ENCODE results near the gene MPDU1. TPM values are rescaled to one million over a fixed set of nuclear protein-coding genes. Genes with fewer than 3 reads are reported as not detected.

MPDU1 gene
- total RNA-seq, 4 donors from 2014 or later: 26.0 to 50.4 (median 31.5) TPM

- DNase-seq (ENCODE audit: extremely low spot score): no peak
- WGBS: 19% methylated on average over 5 of the region's 5 CpGs
- TF ChIP-seq POLR2A (IDR thresholded peaks at IDR 0.05; ENCODE audit: low read depth) (no peak), CTCF (IDR thresholded peaks at IDR 0.05) (peak; percentile 23 to 45 (median 40)), POLR2AphosphoS5 (IDR thresholded peaks at IDR 0.05) (peak in 1 of 2 donors; percentile 20)
- no peaks in the 10 kb centered on the region for H3K27me3 ChIP-seq
- H3K9me3 ChIP-seq: no peaks in the 10 kb centered on the region
- no peak overlapping the region for H3K27ac ChIP-seq (replicated peaks in 1 of 4)
- intact Hi-C loops (cut with DNase I): no loop called here
- no peak overlapping the region for H3K4me3 ChIP-seq
- H3K4me1 ChIP-seq: peaks cover 0 to 4% (median 0%) of the 10 kb centered on the region in 4 donors
- no peaks in the 10 kb centered on the region for H3K36me3 ChIP-seq
Measured at GRCh38 chr17:7634384-7634783, 50.7 kb downstream of the MPDU1 start.

GRCh38 chr17:7636163-7636562 lies 52.5 kb downstream of the MPDU1 start:
- H3K9me3 ChIP-seq: no peaks in the 10 kb centered on the region
- DNase-seq (ENCODE audit: extremely low spot score): no peak
- 73% methylated on average over 5 of the region's 5 CpGs for WGBS
- TF ChIP-seq EP300 (IDR thresholded peaks at IDR 0.05) (no peak), POLR2AphosphoS5 (IDR thresholded peaks at IDR 0.05) (no peak), CTCF (IDR thresholded peaks at IDR 0.05) (no peak), POLR2A (IDR thresholded peaks at IDR 0.05; ENCODE audit: low read depth) (no peak)
- no peaks in the 10 kb centered on the region for H3K27me3 ChIP-seq
- H3K27ac ChIP-seq (replicated peaks in 1 of 4): no peak overlapping the region
- no peak overlapping the region for H3K4me3 ChIP-seq
- peaks cover 0 to 4% (median 0%) of the 10 kb centered on the region in 4 donors for H3K4me1 ChIP-seq
- intact Hi-C loops (cut with DNase I): no loop called here
- no peaks in the 10 kb centered on the region for H3K36me3 ChIP-seq

Small RNAs within 50 kb of the gene (small RNA-seq; reads per million reads assigned to genes)
- gene CD68: 0 reads per million in 3 donors
- 0 reads per million in 3 donors for gene RF00019
- 0 reads per million in 3 donors for gene SNORA48
- gene SNORD10: 0 reads per million in 3 donors

Other genes starting within 250 kb of the MPDU1 start
- gene ACAP1, start 247.3 kb upstream of the MPDU1 start, total RNA-seq: 10 to 100 TPM in 1 of 4 donors, 1 to 10 TPM in 3; 2.1 to 11.4 (median 4.6) TPM
- 10 to 100 TPM in 2 of 4 donors, 1 to 10 TPM in 2; 9.1 to 18.2 (median 13.3) TPM for gene KCTD11, start 231.7 kb upstream of the MPDU1 start, total RNA-seq
- gene TMEM95, start 228.7 kb upstream of the MPDU1 start, total RNA-seq: under 1 TPM in 1 of 4 donors, not detected in 3; 0.42 TPM
- gene TNK1, start 202.8 kb upstream of the MPDU1 start, total RNA-seq: 1 to 10 TPM; 2.9 to 7.5 (median 5.6) TPM
- 10 to 100 TPM; 17.7 to 39.9 (median 24.3) TPM for gene PLSCR3, start 189.3 kb upstream of the MPDU1 start, total RNA-seq
- gene TMEM256, start 179.8 kb upstream of the MPDU1 start, total RNA-seq: 100 to 1,000 TPM in 1 of 4 donors, 10 to 100 TPM in 3; 59.6 to 121 (median 74.7) TPM
- gene NLGN2, start 176.0 kb upstream of the MPDU1 start, total RNA-seq: 10 to 100 TPM; 12.0 to 30.2 (median 19.0) TPM
- not detected for gene SPEM1, start 163.5 kb upstream of the MPDU1 start, total RNA-seq
- not detected for gene SPEM2, start 158.2 kb upstream of the MPDU1 start, total RNA-seq
- gene SPEM3, start 155.0 kb upstream of the MPDU1 start, total RNA-seq: not detected
- 1 to 10 TPM; 1.2 to 6.1 (median 3.5) TPM for gene TMEM102, start 148.4 kb upstream of the MPDU1 start, total RNA-seq
- gene FGF11, start 144.3 kb upstream of the MPDU1 start, total RNA-seq: 1 to 10 TPM in 2 of 4 donors, under 1 TPM in 1, not detected in 1; 0.50 to 1.9 (median 1.3) TPM
- gene CHRNB1, start 138.8 kb upstream of the MPDU1 start, total RNA-seq: 10 to 100 TPM in 1 of 4 donors, 1 to 10 TPM in 3; 5.0 to 12.8 (median 8.1) TPM
- 100 to 1,000 TPM in 2 of 4 donors, 10 to 100 TPM in 2; 57.5 to 113 (median 87.7) TPM for gene ZBTB4, start 104.2 kb upstream of the MPDU1 start, total RNA-seq
- not detected for gene SLC35G6, start 102.4 kb upstream of the MPDU1 start, total RNA-seq
- gene POLR2A, start 99.5 kb upstream of the MPDU1 start, total RNA-seq: 10 to 100 TPM; 29.5 to 66.4 (median 46.9) TPM
- 100 to 1,000 TPM; 102 to 136 (median 122) TPM for gene TNFSF12, start 34.8 kb upstream of the MPDU1 start, total RNA-seq
- gene TNFSF13, start 25.1 kb upstream of the MPDU1 start, total RNA-seq: 10 to 100 TPM; 13.4 to 25.8 (median 22.4) TPM
- 10 to 100 TPM; 54.0 to 79.1 (median 72.4) TPM for gene SENP3, start 21.9 kb upstream of the MPDU1 start, total RNA-seq
- 10 to 100 TPM; 34.5 to 70.7 (median 44.7) TPM for gene CD68, start 4.2 kb upstream of the MPDU1 start, total RNA-seq
- 10 to 100 TPM in 2 of 4 donors, 1 to 10 TPM in 2; 2.9 to 14.6 (median 10.9) TPM for gene SOX15, start 6.2 kb downstream of the MPDU1 start, total RNA-seq
- 10 to 100 TPM; 38.2 to 65.8 (median 50.2) TPM for gene FXR2, start 31.0 kb downstream of the MPDU1 start, total RNA-seq
- gene SAT2, start 44.0 kb downstream of the MPDU1 start, total RNA-seq: 10 to 100 TPM; 54.0 to 71.4 (median 64.2) TPM
- gene SHBG, start 46.3 kb downstream of the MPDU1 start, total RNA-seq: under 1 TPM in 1 of 4 donors, not detected in 3; 0.83 TPM
- gene ATP1B2, start 67.1 kb downstream of the MPDU1 start, total RNA-seq: 1 to 10 TPM; 1.6 to 2.9 (median 2.2) TPM
- gene TP53, start 103.6 kb downstream of the MPDU1 start, total RNA-seq: 10 to 100 TPM; 14.9 to 18.3 (median 16.1) TPM
- 1 to 10 TPM; 3.3 to 6.4 (median 3.8) TPM for gene WRAP53, start 104.6 kb downstream of the MPDU1 start, total RNA-seq
- under 1 TPM; 0.17 to 0.42 (median 0.33) TPM for gene EFNB3, start 121.3 kb downstream of the MPDU1 start, total RNA-seq
- gene DNAH2, start 133.9 kb downstream of the MPDU1 start, total RNA-seq: under 1 TPM; under 0.01 to 0.17 (median 0.06) TPM

All from esophagus muscularis mucosa (tissue), 4 donors.